MM.1S (cell line): ENCODE results near the gene RPS6KC1.

ENCODE experiments used
- EZH2 ChIP-seq: fragments of 300-600 bp; sonication (generic); optimal IDR thresholded peaks from 2 replicates; pipeline ENCODE3; 2017; ENCODE audit warnings: low read depth, mild to moderate bottlenecking, antibody characterized with exemption, low read length, mixed read lengths
- EZH2phosphoT487 ChIP-seq: fragments of 300-600 bp; sonication (generic); IDR thresholded peaks from 2 replicates; pipeline ENCODE4 v1.6.1; 2018; ENCODE audit warnings: antibody characterized with exemption, low read length
- TF ChIP-seq, protein P1 (sequence below): fragments of 300-600 bp; sonication (generic); IDR thresholded peaks from 2 replicates; pipeline ENCODE4 v1.5.1; 2016; ENCODE audit warnings: antibody characterized with exemption, low read length, mixed read lengths

DNA sequence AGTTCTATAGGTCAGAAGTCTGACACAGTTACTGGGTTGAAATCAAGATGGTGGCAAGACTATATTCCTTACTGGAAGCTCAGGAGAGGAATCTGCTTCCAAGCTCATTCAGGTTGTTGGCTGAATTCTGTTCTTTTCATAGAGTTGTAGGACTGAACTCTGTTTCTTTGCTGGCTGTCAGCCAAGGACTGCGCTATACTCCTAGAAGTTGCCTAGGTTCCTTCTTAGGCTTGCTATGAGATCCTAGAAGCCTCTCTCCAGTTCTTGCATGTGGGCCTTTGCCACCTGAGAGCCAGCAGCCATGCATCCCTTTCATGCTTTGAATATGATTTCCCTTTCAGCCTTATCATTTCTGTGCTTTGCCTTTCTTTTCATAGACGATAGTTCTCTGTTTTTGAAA lies 176.4 kb downstream of the RPS6KC1 start:
- TF ChIP-seq, protein P1, sequence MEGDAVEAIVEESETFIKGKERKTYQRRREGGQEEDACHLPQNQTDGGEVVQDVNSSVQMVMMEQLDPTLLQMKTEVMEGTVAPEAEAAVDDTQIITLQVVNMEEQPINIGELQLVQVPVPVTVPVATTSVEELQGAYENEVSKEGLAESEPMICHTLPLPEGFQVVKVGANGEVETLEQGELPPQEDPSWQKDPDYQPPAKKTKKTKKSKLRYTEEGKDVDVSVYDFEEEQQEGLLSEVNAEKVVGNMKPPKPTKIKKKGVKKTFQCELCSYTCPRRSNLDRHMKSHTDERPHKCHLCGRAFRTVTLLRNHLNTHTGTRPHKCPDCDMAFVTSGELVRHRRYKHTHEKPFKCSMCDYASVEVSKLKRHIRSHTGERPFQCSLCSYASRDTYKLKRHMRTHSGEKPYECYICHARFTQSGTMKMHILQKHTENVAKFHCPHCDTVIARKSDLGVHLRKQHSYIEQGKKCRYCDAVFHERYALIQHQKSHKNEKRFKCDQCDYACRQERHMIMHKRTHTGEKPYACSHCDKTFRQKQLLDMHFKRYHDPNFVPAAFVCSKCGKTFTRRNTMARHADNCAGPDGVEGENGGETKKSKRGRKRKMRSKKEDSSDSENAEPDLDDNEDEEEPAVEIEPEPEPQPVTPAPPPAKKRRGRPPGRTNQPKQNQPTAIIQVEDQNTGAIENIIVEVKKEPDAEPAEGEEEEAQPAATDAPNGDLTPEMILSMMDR = no peak
- TF ChIP-seq EZH2 = no peak
- no peak for TF ChIP-seq EZH2phosphoT487
